ENCODE measurements around the gene NHSL2. TPM values are rescaled to one million over a fixed set of nuclear protein-coding genes. Genes with fewer than 3 reads are reported as not detected.
A peak's percentile ranks its signal among the peaks of the same experiment; 100 is the strongest.
"Not testable (repeated sequence)": the region's sequence is repeated elsewhere in the genome, so short reads cannot be mapped to it uniquely, and the experiment has no call there.

Gene NHSL2
- total RNA-seq, 1 donor from 2014 or later = 11.3 TPM

GRCh38 chrX:71958281-71958675 lies 47.6 kb downstream of the NHSL2 start:
- Mint-ChIP-seq H3K27ac (peak overlapping the region; percentile 53), H3K27me3 (no peaks in the 10 kb centered on the region), H3K36me3 (no peaks in the 10 kb centered on the region), H3K9me3 (no peaks in the 10 kb centered on the region), H3K4me1 (ENCODE audit: unreplicated experiment) (peaks cover 33% of the 10 kb centered on the region), H3K4me3 (peak overlapping the region; percentile 47)
- no peak for TF ChIP-seq CTCF (conservative IDR thresholded peaks at IDR 0.05)
- DNase-seq (ENCODE audit: extremely low spot score, unreplicated experiment) = no peak

GRCh38 chrX:71964184-71964583 lies 53.5 kb downstream of the NHSL2 start:
- not testable (repeated sequence) for H3K4me3 Mint-ChIP-seq; H3K27ac Mint-ChIP-seq; H3K9me3 Mint-ChIP-seq; H3K27me3 Mint-ChIP-seq; DNase-seq (ENCODE audit: extremely low spot score, unreplicated experiment); H3K36me3 Mint-ChIP-seq; H3K4me1 Mint-ChIP-seq (ENCODE audit: unreplicated experiment)

GRCh38 chrX:71974916-71975315 lies 64.3 kb downstream of the NHSL2 start:
- peaks cover 10% of the 10 kb centered on the region for H3K4me1 Mint-ChIP-seq (ENCODE audit: unreplicated experiment)
- no peak for TF ChIP-seq CTCF (conservative IDR thresholded peaks at IDR 0.05)
- no peaks in the 10 kb centered on the region for H3K9me3 Mint-ChIP-seq

GRCh38 chrX:71976753-71977152 lies 66.1 kb downstream of the NHSL2 start:
- Mint-ChIP-seq H3K9me3 (no peaks in the 10 kb centered on the region), H3K4me3 (no peak overlapping the region), H3K27me3 (no peaks in the 10 kb centered on the region), H3K27ac (no peak overlapping the region), H3K36me3 (no peaks in the 10 kb centered on the region), H3K4me1 (ENCODE audit: unreplicated experiment) (peaks cover 10% of the 10 kb centered on the region)
- no peak for DNase-seq (ENCODE audit: extremely low spot score, unreplicated experiment)
- no peak for TF ChIP-seq CTCF (conservative IDR thresholded peaks at IDR 0.05)

More at GRCh38 chrX:71974916-71975315, 64.3 kb downstream of the NHSL2 start:
- Mint-ChIP-seq H3K27ac (no peak overlapping the region), H3K36me3 (no peaks in the 10 kb centered on the region), H3K27me3 (no peaks in the 10 kb centered on the region), H3K4me3 (no peak overlapping the region)
- DNase-seq (ENCODE audit: extremely low spot score, unreplicated experiment) = no peak

- no peak overlapping the region for H3K27ac Mint-ChIP-seq
- H3K4me1 Mint-ChIP-seq (ENCODE audit: unreplicated experiment) = peaks cover 10% of the 10 kb centered on the region
- no peaks in the 10 kb centered on the region for H3K36me3 Mint-ChIP-seq
- no peak for DNase-seq (ENCODE audit: extremely low spot score, unreplicated experiment)
- no peaks in the 10 kb centered on the region for H3K27me3 Mint-ChIP-seq
- H3K9me3 Mint-ChIP-seq = no peaks in the 10 kb centered on the region
- no peak for TF ChIP-seq CTCF (conservative IDR thresholded peaks at IDR 0.05)
- H3K4me3 Mint-ChIP-seq = no peak overlapping the region
These were observed 67.5 kb downstream of the NHSL2 start for GRCh38 chrX:71978164-71978563.

GRCh38 chrX:71989768-71990426 lies 79.3 kb downstream of the NHSL2 start:
- TF ChIP-seq CTCF (conservative IDR thresholded peaks at IDR 0.05) = no peak
- peaks cover 16% of the 10 kb centered on the region for H3K4me1 Mint-ChIP-seq (ENCODE audit: unreplicated experiment)
- no peaks in the 10 kb centered on the region for H3K36me3 Mint-ChIP-seq
- H3K9me3 Mint-ChIP-seq = peaks cover 5% of the 10 kb centered on the region
- peak overlapping the region; percentile 14 for H3K27ac Mint-ChIP-seq
- no peak for DNase-seq (ENCODE audit: extremely low spot score, unreplicated experiment)
- no peak overlapping the region for H3K4me3 Mint-ChIP-seq
- H3K27me3 Mint-ChIP-seq = no peaks in the 10 kb centered on the region
